Peyer's patch (tissue), 4 donors: ENCODE measurements around the gene AKAIN1. TPM values are rescaled to one million over a fixed set of nuclear protein-coding genes. Genes with fewer than 3 reads are reported as not detected.

ENCODE experiments used
- DNase-seq, 3 donors: peaks; one replicate each; pipeline ENCODE4 v3.0.0-alpha.2; 2017 to 2019
- H3K27ac ChIP-seq, 4 donors: fragments of 200-600 bp; sonication (generic); one replicate each; pipeline ENCODE4 v1.5.1; 2016 to 2019
- H3K27me3 ChIP-seq, 2 donors: fragments of 200-600 bp; sonication (generic); one replicate each; pipeline ENCODE4 v1.5.1; 2019
- H3K36me3 ChIP-seq, 3 donors: fragments of 200-600 bp; sonication (generic); one replicate each; pipeline ENCODE4 v1.5.1; 2016 to 2019
- H3K4me1 ChIP-seq, 4 donors: fragments of 200-600 bp; sonication (generic); one replicate each; pipeline ENCODE4 v1.5.1; 2016 to 2019
- H3K4me3 ChIP-seq, 4 donors: fragments of 200-600 bp; sonication (generic); 1 replicate in 3 of 4; 2 replicates in 1 of 4; pipeline ENCODE4 v1.5.1; 2016 to 2019; ENCODE audit warnings: mild to moderate bottlenecking in 1 of 4
- H3K9me3 ChIP-seq, 4 donors: fragments of 200-600 bp; sonication (generic); one replicate each; pipeline ENCODE4 v1.5.1; 2016 to 2019; ENCODE audit warnings: mild to moderate bottlenecking in 1 of 4
- CTCF ChIP-seq, 6 experiments: fragments of 450-650 bp in 4 of 6; fragments of 200-600 bp in 2 of 6; sonication (generic) in 1 of 6; IDR thresholded peaks; one replicate each; pipeline ENCODE4 v1.5.1; 2017 to 2019; ENCODE audit warnings: antibody characterized with exemption in 6 of 6, mild to moderate bottlenecking in 3 of 6, moderate library complexity in 1 of 6
- POLR2A ChIP-seq, 2 donors: fragments of 450-650 bp; IDR thresholded peaks; one replicate each; pipeline ENCODE4 v1.5.1; 2017; ENCODE audit warnings: antibody characterized with exemption in 2 of 2, mild to moderate bottlenecking in 2 of 2, moderate library complexity in 2 of 2
- total RNA-seq, 4 donors: library from RNA; depleted of rRNA; stranded (reverse); fragments of >200 nt; gene quantifications; one replicate each; pipeline ENCODE4 v1.1.0, GENCODE V29; 2016

AKAIN1 gene
- total RNA-seq, 4 donors from 2014 or later: not detected

- DNase-seq: no peak
- no peak overlapping the region for H3K4me3 ChIP-seq
- H3K36me3 ChIP-seq: no peaks in the 10 kb centered on the region
- H3K27me3 ChIP-seq: no peaks in the 10 kb centered on the region
- H3K27ac ChIP-seq: no peak overlapping the region
- no peak for TF ChIP-seq CTCF (IDR thresholded peaks at IDR 0.05)
- no peak for TF ChIP-seq POLR2A (IDR thresholded peaks at IDR 0.05)
- H3K9me3 ChIP-seq: no peaks in the 10 kb centered on the region
- H3K4me1 ChIP-seq: no peaks in the 10 kb centered on the region
These were observed 44.6 kb downstream of the AKAIN1 start for GRCh38 chr18:5152343-5153020.

GRCh38 chr18:5150894-5151293 lies 46.2 kb downstream of the AKAIN1 start:
- H3K27ac ChIP-seq: no peak overlapping the region
- H3K36me3 ChIP-seq: no peaks in the 10 kb centered on the region
- no peaks in the 10 kb centered on the region for H3K9me3 ChIP-seq
- no peak overlapping the region for H3K4me3 ChIP-seq
- no peaks in the 10 kb centered on the region for H3K4me1 ChIP-seq
- no peak for TF ChIP-seq POLR2A (IDR thresholded peaks at IDR 0.05)
- TF ChIP-seq CTCF (IDR thresholded peaks at IDR 0.05): no peak
- no peak for DNase-seq
- no peaks in the 10 kb centered on the region for H3K27me3 ChIP-seq

DNA sequence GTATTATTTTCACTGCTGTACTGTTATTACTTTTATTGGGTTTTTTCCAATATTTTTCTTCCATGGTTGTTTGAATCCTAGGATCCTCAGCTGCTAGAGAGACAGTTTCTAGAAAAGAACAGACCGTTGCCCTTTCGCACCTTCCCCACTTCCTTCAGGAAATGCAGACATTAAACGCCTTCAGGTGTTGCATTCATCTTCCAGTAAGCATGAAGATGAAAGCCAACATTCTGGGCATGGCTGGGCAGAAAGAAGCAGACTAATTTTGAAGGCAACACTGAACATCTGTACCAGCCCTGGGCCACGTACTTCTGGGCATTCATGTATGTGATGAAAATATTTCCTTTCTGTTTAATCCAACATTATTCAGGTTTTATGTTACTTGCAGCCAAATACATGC lies 51.0 kb downstream of the AKAIN1 start:
- no peak overlapping the region for H3K27ac ChIP-seq
- H3K9me3 ChIP-seq: no peaks in the 10 kb centered on the region
- no peak overlapping the region for H3K4me3 ChIP-seq
- no peaks in the 10 kb centered on the region for H3K27me3 ChIP-seq
- DNase-seq: no peak
- H3K36me3 ChIP-seq: no peaks in the 10 kb centered on the region
- no peaks in the 10 kb centered on the region for H3K4me1 ChIP-seq
- TF ChIP-seq CTCF (IDR thresholded peaks at IDR 0.05) (no peak), POLR2A (IDR thresholded peaks at IDR 0.05) (no peak)

DNA sequence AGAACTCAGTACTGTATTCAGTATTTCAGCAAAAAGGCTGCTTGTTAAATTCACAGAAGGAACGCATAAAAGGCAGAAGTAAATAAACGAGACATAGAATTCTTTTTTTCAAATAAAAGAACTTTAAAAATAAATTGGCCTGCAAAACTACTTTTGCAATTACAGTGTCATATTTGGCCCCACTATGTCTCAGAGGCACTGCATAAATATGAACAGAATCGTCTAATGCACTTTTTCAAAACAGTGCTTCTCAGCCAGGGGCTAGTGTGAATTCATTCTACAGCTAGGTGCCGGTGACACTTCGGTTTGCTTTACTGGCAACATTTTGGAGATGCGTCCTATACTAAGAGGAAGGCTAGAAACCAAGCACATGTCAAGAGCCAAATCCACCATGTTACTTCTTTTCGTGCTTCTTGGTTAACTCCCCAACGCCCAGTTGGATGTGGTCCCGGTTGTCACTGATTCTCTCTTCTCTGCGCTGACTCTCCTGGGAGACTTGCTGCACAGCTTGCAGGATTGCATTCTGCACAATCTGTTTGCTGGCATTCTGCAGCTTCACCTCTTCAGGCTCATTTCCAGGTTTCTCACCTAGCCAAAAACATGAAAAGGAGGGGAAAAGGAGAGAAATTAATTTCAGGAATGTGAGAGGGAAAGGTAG lies 51.8 kb downstream of the AKAIN1 start:
- TF ChIP-seq CTCF (IDR thresholded peaks at IDR 0.05): no peak
- TF ChIP-seq POLR2A (IDR thresholded peaks at IDR 0.05): no peak
- Histone ChIP-seq H3K27ac (no peak overlapping the region), H3K36me3 (no peaks in the 10 kb centered on the region), H3K27me3 (no peaks in the 10 kb centered on the region), H3K4me3 (no peak overlapping the region), H3K9me3 (no peaks in the 10 kb centered on the region), H3K4me1 (no peaks in the 10 kb centered on the region)
- DNase-seq: no peak

DNA sequence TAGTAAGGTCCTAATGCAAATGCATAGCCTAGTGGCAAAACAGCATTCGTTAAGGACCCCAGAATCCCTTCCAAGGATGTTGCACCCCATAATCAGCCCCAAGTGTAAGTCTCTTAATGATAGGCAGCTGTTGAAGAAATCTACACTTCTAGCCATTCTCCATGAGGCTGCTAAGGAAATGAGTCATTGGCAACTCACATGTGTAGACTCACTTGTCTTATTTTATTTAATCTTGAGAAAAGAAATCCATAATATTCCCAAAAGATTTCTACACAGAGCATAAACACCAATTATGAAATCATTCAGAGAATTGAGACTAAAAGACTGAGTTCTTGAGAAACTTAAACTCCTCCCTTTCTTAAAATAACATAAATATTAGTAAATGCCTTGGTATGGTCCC lies 52.4 kb downstream of the AKAIN1 start:
- Histone ChIP-seq H3K36me3 (no peaks in the 10 kb centered on the region), H3K27ac (no peak overlapping the region), H3K9me3 (no peaks in the 10 kb centered on the region), H3K27me3 (no peaks in the 10 kb centered on the region), H3K4me1 (no peaks in the 10 kb centered on the region), H3K4me3 (no peak overlapping the region)
- DNase-seq: no peak
- TF ChIP-seq CTCF (IDR thresholded peaks at IDR 0.05) (no peak), POLR2A (IDR thresholded peaks at IDR 0.05) (no peak)
